K562 (cell line): ENCODE data around the gene KLK3. TPM values are rescaled to one million over a fixed set of nuclear protein-coding genes. Genes with fewer than 3 reads are reported as not detected.
A peak's percentile ranks its signal among the peaks of the same experiment; 100 is the strongest.

ENCODE experiments used
- ADNP ChIP-seq: fragments of 200-800 bp; sonication (Bioruptor generic); IDR thresholded peaks from 2 replicates; pipeline ENCODE4 v1.6.1; 2016; ENCODE audit warnings: missing genetic modification characterization, missing compliant biosample characterization
- ASH1L ChIP-seq: fragments of 450-650 bp; IDR thresholded peaks from 2 replicates; pipeline ENCODE4 v1.6.1; 2018; ENCODE audit warnings: borderline replicate concordance, mild to moderate bottlenecking, low read depth; ENCODE audit not compliant: partially characterized antibody
- FOXJ2 ChIP-seq: fragments of 200-800 bp; sonication (Bioruptor generic); IDR thresholded peaks from 2 replicates; pipeline ENCODE4 v1.6.1; 2016; ENCODE audit warnings: missing genetic modification characterization, missing compliant biosample characterization
- KAT7 ChIP-seq: sonication (generic); formaldehyde crosslinking; IDR thresholded peaks from 2 replicates; pipeline ENCODE4 v1.8.0; 2022; ENCODE audit warnings: missing genetic modification reagents, mild to moderate bottlenecking, borderline replicate concordance
- MCM7 ChIP-seq, 2 experiments: fragments of 450-650 bp; IDR thresholded peaks; 2 replicates each; pipeline ENCODE4 v1.6.1; 2016 to 2018
- MED1 ChIP-seq: sonication (generic); formaldehyde crosslinking; IDR thresholded peaks from 2 replicates; pipeline ENCODE4 v1.8.1; 2023; ENCODE audit warnings: missing genetic modification reagents, borderline replicate concordance
- MEIS2 ChIP-seq: fragments of 450-650 bp; IDR thresholded peaks from 2 replicates; pipeline ENCODE4 v1.6.1; 2014; ENCODE audit warnings: mild to moderate bottlenecking; ENCODE audit not compliant: partially characterized antibody
- NELFE ChIP-seq: IDR thresholded peaks from 2 replicates; pipeline ENCODE4 v1.6.1; 2011; ENCODE audit warnings: mild to moderate bottlenecking; ENCODE audit not compliant: insufficient read depth, insufficient read length
- NR4A1 ChIP-seq, 2 experiments: fragments of 250-450 bp in 1 of 2; fragments of 450-650 bp in 1 of 2; sonication (Bioruptor Pico) in 1 of 2; IDR thresholded peaks; 2 replicates each; pipeline versions ENCODE4 v1.4.0 to v1.6.1; 2016 to 2020; ENCODE audit warnings: mild to moderate bottlenecking in 2 of 2, missing compliant biosample characterization in 1 of 2, missing genetic modification characterization in 1 of 2, moderate library complexity in 1 of 2
- SMARCA5 ChIP-seq: fragments of 450-650 bp; IDR thresholded peaks from 2 replicates; pipeline ENCODE4 v1.6.1; 2016
- ZNF316 ChIP-seq: fragments of 450-650 bp; IDR thresholded peaks from 2 replicates; pipeline ENCODE4 v1.6.1; 2016
- ZNF696 ChIP-seq: fragments of 250-450 bp; sonication (Bioruptor Pico); conservative IDR thresholded peaks from 2 replicates; pipeline ENCODE4 v1.4.0; 2020; ENCODE audit warnings: mild to moderate bottlenecking, moderate library complexity
- polyA plus RNA-seq, 8 experiments: library from polyadenylated mRNA; depleted of rRNA in 4 of 8; stranded (reverse) in 5 of 8; unstranded in 3 of 8; fragments of >200 nt; fragmentation: Nextera tagmentation in 2 of 8; fragmentation: Illumina TruSeq in 1 of 8; extraction: Ambion mirVana in 2 of 8; extraction: Trizol in 1 of 8; gene quantifications; 2 replicates each; pipeline versions ENCODE4 v1.2.1 to v1.2.3, GENCODE V29; 2011 to 2014; ENCODE audit warnings: inconsistent platforms in 1 of 8, missing spikeins in 1 of 8
- total RNA-seq, 7 experiments: library from RNA; depleted of rRNA in 6 of 7; stranded (reverse); fragments of >200 nt in 6 of 7; fragmentation: Illumina TruSeq in 2 of 7; extraction: Trizol in 2 of 7; gene quantifications; 2 replicates each; pipeline versions ENCODE4 v1.2.1 to v1.2.3, GENCODE V29; 2011 to 2021; ENCODE audit warnings: low replicate concordance in 1 of 7
- TF ChIP-seq, protein P1 (sequence below): fragments of 450-650 bp; IDR thresholded peaks from 2 replicates; pipeline ENCODE4 v1.6.1; 2016; ENCODE audit warnings: mild to moderate bottlenecking, moderate library complexity
- TF ChIP-seq, protein P2 (sequence below): fragments of 450-650 bp; IDR thresholded peaks from 2 replicates; pipeline ENCODE4 v1.6.1; 2016; ENCODE audit warnings: borderline replicate concordance

The KLK3 gene
- total and polyA plus RNA-seq, 9 of the 15 experiments (the other 6 are each of a cell fraction or from before 2014, with no cell fraction given) = not detected

DNA sequence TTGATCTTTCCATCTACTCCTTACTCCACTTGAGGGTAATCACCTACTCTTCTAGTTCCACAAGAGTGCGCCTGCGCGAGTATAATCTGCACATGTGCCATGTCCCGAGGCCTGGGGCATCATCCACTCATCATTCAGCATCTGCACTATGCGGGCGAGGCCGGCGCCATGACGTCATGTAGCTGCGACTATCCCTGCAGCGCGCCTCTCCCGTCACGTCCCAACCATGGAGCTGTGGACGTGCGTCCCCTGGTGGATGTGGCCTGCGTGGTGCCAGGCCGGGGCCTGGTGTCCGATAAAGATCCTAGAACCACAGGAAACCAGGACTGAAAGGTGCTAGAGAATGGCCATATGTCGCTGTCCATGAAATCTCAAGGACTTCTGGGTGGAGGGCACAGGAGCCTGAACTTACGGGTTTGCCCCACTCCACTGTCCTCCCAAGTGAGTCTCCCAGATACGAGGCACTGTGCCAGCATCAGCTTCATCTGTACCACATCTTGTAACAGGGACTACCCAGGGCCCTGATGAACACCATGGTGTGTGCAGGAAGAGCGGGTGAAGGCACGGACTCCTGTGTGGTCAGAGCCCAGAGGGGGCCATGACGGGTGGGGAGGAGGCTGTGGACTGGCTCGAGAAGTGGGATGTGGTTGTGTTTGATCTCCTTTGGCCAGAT, 15.8 kb downstream of the KLK3 start (continued):
- TF ChIP-seq, protein P1, sequence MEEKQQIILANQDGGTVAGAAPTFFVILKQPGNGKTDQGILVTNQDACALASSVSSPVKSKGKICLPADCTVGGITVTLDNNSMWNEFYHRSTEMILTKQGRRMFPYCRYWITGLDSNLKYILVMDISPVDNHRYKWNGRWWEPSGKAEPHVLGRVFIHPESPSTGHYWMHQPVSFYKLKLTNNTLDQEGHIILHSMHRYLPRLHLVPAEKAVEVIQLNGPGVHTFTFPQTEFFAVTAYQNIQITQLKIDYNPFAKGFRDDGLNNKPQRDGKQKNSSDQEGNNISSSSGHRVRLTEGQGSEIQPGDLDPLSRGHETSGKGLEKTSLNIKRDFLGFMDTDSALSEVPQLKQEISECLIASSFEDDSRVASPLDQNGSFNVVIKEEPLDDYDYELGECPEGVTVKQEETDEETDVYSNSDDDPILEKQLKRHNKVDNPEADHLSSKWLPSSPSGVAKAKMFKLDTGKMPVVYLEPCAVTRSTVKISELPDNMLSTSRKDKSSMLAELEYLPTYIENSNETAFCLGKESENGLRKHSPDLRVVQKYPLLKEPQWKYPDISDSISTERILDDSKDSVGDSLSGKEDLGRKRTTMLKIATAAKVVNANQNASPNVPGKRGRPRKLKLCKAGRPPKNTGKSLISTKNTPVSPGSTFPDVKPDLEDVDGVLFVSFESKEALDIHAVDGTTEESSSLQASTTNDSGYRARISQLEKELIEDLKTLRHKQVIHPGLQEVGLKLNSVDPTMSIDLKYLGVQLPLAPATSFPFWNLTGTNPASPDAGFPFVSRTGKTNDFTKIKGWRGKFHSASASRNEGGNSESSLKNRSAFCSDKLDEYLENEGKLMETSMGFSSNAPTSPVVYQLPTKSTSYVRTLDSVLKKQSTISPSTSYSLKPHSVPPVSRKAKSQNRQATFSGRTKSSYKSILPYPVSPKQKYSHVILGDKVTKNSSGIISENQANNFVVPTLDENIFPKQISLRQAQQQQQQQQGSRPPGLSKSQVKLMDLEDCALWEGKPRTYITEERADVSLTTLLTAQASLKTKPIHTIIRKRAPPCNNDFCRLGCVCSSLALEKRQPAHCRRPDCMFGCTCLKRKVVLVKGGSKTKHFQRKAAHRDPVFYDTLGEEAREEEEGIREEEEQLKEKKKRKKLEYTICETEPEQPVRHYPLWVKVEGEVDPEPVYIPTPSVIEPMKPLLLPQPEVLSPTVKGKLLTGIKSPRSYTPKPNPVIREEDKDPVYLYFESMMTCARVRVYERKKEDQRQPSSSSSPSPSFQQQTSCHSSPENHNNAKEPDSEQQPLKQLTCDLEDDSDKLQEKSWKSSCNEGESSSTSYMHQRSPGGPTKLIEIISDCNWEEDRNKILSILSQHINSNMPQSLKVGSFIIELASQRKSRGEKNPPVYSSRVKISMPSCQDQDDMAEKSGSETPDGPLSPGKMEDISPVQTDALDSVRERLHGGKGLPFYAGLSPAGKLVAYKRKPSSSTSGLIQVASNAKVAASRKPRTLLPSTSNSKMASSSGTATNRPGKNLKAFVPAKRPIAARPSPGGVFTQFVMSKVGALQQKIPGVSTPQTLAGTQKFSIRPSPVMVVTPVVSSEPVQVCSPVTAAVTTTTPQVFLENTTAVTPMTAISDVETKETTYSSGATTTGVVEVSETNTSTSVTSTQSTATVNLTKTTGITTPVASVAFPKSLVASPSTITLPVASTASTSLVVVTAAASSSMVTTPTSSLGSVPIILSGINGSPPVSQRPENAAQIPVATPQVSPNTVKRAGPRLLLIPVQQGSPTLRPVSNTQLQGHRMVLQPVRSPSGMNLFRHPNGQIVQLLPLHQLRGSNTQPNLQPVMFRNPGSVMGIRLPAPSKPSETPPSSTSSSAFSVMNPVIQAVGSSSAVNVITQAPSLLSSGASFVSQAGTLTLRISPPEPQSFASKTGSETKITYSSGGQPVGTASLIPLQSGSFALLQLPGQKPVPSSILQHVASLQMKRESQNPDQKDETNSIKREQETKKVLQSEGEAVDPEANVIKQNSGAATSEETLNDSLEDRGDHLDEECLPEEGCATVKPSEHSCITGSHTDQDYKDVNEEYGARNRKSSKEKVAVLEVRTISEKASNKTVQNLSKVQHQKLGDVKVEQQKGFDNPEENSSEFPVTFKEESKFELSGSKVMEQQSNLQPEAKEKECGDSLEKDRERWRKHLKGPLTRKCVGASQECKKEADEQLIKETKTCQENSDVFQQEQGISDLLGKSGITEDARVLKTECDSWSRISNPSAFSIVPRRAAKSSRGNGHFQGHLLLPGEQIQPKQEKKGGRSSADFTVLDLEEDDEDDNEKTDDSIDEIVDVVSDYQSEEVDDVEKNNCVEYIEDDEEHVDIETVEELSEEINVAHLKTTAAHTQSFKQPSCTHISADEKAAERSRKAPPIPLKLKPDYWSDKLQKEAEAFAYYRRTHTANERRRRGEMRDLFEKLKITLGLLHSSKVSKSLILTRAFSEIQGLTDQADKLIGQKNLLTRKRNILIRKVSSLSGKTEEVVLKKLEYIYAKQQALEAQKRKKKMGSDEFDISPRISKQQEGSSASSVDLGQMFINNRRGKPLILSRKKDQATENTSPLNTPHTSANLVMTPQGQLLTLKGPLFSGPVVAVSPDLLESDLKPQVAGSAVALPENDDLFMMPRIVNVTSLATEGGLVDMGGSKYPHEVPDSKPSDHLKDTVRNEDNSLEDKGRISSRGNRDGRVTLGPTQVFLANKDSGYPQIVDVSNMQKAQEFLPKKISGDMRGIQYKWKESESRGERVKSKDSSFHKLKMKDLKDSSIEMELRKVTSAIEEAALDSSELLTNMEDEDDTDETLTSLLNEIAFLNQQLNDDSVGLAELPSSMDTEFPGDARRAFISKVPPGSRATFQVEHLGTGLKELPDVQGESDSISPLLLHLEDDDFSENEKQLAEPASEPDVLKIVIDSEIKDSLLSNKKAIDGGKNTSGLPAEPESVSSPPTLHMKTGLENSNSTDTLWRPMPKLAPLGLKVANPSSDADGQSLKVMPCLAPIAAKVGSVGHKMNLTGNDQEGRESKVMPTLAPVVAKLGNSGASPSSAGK = peak; percentile 92
- no peak for TF ChIP-seq ASH1L
- no peak for TF ChIP-seq MED1 (CRISPR knock-in tag)
- peak; percentile 79 for TF ChIP-seq MEIS2
- TF ChIP-seq ZNF316 = no peak
- no peak for TF ChIP-seq MCM7 (IDR thresholded peaks at IDR 0.05)
- no peak for TF ChIP-seq FOXJ2 (tag)
- no peak for TF ChIP-seq NELFE
- TF ChIP-seq SMARCA5 = no peak
- TF ChIP-seq NR4A1 (CRISPR knock-in tag; IDR thresholded peaks at IDR 0.05) = no peak
- 0 out of 2 replicates have a peak, but pooled peaks have one; percentile 73 for TF ChIP-seq NR4A1 (tag; IDR thresholded peaks at IDR 0.05)
- TF ChIP-seq, protein P2, sequence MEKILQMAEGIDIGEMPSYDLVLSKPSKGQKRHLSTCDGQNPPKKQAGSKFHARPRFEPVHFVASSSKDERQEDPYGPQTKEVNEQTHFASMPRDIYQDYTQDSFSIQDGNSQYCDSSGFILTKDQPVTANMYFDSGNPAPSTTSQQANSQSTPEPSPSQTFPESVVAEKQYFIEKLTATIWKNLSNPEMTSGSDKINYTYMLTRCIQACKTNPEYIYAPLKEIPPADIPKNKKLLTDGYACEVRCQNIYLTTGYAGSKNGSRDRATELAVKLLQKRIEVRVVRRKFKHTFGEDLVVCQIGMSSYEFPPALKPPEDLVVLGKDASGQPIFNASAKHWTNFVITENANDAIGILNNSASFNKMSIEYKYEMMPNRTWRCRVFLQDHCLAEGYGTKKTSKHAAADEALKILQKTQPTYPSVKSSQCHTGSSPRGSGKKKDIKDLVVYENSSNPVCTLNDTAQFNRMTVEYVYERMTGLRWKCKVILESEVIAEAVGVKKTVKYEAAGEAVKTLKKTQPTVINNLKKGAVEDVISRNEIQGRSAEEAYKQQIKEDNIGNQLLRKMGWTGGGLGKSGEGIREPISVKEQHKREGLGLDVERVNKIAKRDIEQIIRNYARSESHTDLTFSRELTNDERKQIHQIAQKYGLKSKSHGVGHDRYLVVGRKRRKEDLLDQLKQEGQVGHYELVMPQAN = no peak
- TF ChIP-seq KAT7 (CRISPR knock-in tag) = no peak
- TF ChIP-seq ADNP = no peak
- no peak for TF ChIP-seq ZNF696 (CRISPR knock-in tag)
